HG02840 (cell line): ENCODE measurements around the gene NSMCE4A.
A peak's percentile ranks its signal among the peaks of the same experiment; 100 is the strongest.
"Not testable (repeated sequence)": the region's sequence is repeated elsewhere in the genome, so short reads cannot be mapped to it uniquely, and the experiment has no call there.

Experiments
- ATAC-seq: cut with Tn5 transposase; IDR thresholded peaks from one replicate; pipeline ENCODE4 v1.9.1; 2021; ENCODE audit warnings: mild to moderate bottlenecking, moderate library complexity, moderate number of reproducible peaks; ENCODE audit not compliant: unreplicated experiment, low FRiP score

The NSMCE4A gene, protein sequence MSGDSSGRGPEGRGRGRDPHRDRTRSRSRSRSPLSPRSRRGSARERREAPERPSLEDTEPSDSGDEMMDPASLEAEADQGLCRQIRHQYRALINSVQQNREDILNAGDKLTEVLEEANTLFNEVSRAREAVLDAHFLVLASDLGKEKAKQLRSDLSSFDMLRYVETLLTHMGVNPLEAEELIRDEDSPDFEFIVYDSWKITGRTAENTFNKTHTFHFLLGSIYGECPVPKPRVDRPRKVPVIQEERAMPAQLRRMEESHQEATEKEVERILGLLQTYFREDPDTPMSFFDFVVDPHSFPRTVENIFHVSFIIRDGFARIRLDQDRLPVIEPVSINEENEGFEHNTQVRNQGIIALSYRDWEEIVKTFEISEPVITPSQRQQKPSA

GRCh38 chr10:121974535-121975294 lies at the start of gene NSMCE4A:
TSS of gene NSMCE4A (minus strand) at chr10:121975217. CDS start at chr10:121975165, 52 bp downstream.
- peak; percentile 79 for ATAC-seq

DNA sequence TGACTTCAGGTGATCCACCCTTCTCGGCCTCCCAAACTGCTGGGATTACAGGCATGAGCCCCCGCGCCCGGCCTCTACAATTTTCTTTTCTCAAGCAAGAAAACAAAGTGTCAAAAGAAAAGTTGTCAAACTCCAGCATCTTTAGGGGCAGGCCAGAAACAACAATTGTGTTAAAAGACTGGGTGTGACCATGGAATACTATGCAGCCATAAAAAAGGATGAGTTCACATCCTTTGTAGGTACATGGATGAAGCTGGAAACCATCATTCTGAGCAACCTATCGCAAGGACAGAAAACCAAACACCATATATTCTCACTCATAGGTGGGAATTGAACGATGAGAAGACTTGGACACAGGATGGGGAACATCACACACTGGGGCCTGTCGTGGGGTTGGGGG lies 48.2 kb upstream of the NSMCE4A start:
- ATAC-seq, result not testable (repeated sequence)

GRCh38 chr10:122022276-122022675 lies 47.3 kb upstream of the NSMCE4A start:
- no peak for ATAC-seq

- no peak for ATAC-seq
Measured at GRCh38 chr10:122021828-122022227, 46.8 kb upstream of the NSMCE4A start.

GRCh38 chr10:122021379-122021778 lies 46.4 kb upstream of the NSMCE4A start:
- ATAC-seq, result no peak

GRCh38 chr10:122020226-122020625 lies 45.2 kb upstream of the NSMCE4A start:
- ATAC-seq, result no peak

GRCh38 chr10:122019414-122019975 lies 44.5 kb upstream of the NSMCE4A start:
- ATAC-seq, result no peak

DNA sequence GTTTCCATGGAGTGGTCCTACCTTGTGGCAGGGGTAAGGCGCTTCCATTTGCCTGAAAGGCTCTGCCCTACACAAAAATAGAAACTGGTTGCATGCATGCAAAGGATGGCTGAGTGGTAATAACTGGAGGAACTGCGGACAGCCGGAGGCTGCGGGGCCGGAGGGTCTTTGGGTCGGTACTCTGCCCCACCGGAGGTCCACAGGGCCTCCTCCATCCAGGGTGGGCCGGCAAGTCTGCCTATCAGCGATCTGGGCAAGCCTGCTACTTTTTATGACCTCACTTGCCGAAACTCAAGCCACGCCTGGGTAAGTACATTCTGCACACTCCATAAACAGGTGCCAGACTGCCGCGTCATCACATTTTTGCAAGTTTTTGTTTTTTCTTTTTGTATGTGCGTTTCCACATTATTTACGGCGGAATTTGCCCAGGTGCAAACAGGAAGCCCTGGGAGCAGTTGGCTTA lies 44.0 kb upstream of the NSMCE4A start:
- no peak for ATAC-seq

GRCh38 chr10:122018491-122018890 lies 43.5 kb upstream of the NSMCE4A start:
- no peak for ATAC-seq

DNA sequence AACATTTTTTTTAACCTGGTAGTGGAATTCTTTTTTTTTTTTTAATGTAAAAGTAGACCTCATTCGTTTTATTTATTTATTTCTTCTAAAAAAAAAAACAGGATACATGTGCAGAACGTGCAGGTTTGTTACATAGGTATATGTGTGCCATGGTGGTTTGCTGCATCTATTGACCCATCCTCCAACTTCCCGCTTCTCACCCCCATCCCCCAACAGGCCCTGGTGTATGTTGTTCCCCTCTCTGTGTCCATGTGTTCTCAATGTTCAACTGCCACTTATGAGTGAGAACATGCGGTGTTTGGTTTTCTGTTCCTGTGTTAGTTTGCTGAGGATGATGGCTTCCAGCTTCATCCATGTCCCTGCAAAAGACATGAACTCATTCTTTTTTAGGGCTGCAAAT lies 42.9 kb upstream of the NSMCE4A start:
- not testable (repeated sequence) for ATAC-seq

- no peak for ATAC-seq
Measured at GRCh38 chr10:122014652-122015248, 39.7 kb upstream of the NSMCE4A start.

DNA sequence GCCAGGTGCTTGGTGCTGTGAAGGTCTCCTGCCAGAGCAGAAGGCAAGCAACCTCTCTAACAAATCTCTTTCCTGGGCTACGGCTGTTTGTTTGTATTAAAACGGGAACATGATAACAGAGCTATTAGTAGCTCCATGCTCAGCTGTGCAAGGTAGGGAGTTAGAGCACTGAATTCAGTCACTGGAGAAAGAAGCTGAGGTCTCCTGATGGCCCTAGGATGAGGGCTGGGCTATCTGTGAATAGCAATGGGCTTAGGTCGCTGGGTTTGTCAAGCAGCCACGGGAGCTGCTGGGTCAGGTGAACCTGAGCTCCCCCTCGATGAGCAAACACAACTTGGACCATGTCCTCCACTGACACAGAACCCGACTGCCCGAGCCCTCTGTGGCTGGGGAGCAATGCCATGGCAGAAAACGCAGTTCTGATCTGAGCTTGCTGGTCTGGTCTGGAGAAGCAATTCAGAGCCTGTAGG lies 38.3 kb upstream of the NSMCE4A start:
- ATAC-seq, result no peak

GRCh38 chr10:122012731-122013130 lies 37.7 kb upstream of the NSMCE4A start:
- no peak for ATAC-seq

GRCh38 chr10:122010405-122011050 lies 35.5 kb upstream of the NSMCE4A start:
- no peak for ATAC-seq

DNA sequence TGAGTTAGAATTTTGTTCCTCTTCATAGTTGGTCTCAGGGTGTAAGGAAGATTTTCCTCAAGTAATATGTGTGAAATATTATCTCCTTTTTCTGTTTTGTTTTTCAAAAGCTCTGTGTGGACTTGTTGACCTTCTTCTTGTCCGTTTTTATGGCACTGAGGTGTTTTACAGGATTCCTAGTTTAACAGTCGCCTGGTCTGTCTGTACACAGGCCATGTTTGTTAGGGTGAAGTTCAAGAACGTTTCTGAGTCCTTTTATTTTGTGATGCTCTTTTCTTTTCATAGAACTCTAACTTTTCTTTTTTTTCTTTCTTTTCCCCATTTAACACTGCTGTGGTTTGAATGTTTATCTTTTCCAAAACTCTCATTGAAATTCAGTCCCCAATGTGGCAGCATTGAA lies 32.4 kb upstream of the NSMCE4A start:
- ATAC-seq, result no peak

GRCh38 chr10:122001698-122002097 lies 26.7 kb upstream of the NSMCE4A start:
- ATAC-seq, result no peak

- ATAC-seq, result no peak
Measured at GRCh38 chr10:121999301-121999700, 24.3 kb upstream of the NSMCE4A start.

- no peak for ATAC-seq
Measured at GRCh38 chr10:121998462-121998861, 23.4 kb upstream of the NSMCE4A start.

- no peak for ATAC-seq
Measured at GRCh38 chr10:121994429-121994941, 19.5 kb upstream of the NSMCE4A start.

GRCh38 chr10:121991727-121992126 lies 16.7 kb upstream of the NSMCE4A start:
- ATAC-seq, result not testable (repeated sequence)
